GM21423 (cell line): Measurements from ENCODE around the gene SERPINB12.
A peak's percentile ranks its signal among the peaks of the same experiment; 100 is the strongest.

Experiments
- ATAC-seq: cut with Tn5 transposase; IDR thresholded peaks from one replicate; pipeline ENCODE4 v1.9.1; 2021; ENCODE audit warnings: mild to moderate bottlenecking, moderate library complexity; ENCODE audit not compliant: unreplicated experiment

SERPINB12 gene, protein sequence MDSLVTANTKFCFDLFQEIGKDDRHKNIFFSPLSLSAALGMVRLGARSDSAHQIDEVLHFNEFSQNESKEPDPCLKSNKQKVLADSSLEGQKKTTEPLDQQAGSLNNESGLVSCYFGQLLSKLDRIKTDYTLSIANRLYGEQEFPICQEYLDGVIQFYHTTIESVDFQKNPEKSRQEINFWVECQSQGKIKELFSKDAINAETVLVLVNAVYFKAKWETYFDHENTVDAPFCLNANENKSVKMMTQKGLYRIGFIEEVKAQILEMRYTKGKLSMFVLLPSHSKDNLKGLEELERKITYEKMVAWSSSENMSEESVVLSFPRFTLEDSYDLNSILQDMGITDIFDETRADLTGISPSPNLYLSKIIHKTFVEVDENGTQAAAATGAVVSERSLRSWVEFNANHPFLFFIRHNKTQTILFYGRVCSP

DNA sequence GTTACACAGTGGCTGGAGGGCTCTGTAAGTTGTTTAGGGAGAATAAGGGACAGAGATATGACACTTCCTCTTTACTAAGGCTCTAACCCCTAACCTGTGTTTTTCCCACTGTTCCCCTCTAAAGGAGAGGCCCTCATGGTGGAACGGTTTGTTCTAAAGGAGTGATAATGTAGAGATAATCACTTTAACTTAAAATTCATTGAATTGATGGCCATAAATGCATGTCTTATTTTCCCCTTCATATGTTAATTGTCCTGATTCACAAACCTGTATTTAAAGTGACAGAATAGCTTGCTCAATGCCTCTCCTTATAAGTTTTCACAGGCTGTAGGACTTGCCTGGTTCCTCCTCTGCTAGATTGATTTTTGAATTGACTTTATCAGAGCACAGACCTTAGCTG lies at the start of gene SERPINB12:
Gene SERPINB12, plus strand, starts transcription at position 301 of the 400 bp plus-strand sequence. CDS start 13,791 bp downstream, outside the sequence.
- ATAC-seq: no peak

DNA sequence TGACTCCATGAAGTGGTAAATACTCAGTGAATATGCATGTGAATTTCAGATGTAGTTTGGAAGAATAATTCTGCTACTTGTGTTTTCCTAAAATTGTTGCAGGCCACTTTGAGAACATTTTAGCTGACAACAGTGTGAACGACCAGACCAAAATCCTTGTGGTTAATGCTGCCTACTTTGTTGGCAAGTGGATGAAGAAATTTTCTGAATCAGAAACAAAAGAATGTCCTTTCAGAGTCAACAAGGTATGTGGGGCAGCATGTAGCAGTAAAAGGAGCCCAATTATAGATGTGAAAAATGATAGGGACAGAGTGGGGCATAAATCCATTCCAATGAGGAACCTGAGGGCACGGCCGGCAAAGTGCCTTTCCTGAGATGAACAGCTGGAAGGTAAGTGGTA lies 49.3 kb upstream of the SERPINB12 start:
- ATAC-seq: no peak

DNA sequence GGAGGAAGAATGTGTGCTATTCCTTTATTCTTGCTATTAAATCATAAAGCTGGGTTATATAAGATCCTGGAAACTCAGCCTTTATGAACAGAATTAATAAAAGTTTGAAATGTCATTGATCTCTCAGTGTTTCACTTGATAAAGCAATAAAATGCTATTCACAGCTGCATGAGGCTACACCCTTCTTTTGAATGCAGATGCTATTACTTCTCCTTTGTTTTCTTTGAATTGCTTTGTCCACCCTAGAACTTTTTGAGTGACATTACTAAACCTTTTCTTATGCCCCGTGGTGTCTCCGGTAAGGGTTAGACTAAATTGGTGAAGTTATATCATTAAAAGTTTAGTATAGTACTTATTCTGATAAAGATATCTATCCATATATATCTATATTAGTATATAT lies 46.5 kb upstream of the SERPINB12 start:
- no peak for ATAC-seq

DNA sequence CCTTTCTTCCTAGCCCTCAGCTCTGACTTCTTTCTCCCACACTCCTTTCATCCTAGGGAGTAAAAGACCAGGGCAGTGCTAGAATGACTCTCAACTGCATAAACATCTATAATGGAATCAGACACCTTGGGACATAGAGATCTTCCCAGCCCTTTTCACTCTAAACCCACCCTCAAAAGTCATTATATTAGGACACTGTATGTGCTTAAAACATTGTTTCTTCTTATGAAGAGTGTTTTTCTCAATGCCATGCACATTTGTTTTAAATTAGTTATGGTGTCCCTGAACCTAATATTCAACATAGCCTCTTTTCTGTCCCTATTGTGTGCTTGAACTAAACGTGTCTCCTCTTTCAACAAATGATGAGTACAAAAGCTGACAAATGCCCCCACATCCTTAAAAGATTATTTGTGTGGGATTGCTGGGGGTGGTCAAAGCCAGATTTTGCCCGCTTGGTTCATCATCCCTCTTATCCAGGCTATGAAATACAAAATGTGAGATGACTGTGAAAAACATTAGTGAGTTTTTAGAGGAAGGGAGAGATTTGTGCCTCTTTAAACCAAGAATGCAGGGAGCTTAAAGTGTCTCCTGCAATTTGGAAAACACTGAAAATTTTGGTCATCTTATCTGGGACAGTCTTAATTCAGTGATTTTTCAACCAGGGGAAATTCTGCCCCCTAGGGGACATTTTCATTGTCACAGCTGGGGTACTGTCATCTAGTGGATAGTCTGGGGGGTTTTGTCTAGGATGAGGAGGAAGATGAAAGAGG lies 36.4 kb upstream of the SERPINB12 start:
- no peak for ATAC-seq

DNA sequence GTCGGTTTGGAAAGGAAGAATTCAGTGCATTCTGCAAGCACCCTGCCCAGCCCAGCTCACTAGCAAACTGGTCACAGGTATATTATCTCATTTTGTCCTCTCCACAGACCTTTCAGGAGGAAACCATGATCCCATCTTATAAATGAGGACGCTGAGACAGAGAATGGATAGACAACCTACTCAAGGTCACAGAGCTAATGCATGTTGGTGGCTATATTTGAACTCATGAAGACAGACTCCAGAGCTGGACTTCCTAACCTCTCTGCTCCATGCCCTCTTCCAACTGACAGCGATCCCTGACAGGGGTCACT lies 35.9 kb upstream of the SERPINB12 start:
- ATAC-seq: no peak

DNA sequence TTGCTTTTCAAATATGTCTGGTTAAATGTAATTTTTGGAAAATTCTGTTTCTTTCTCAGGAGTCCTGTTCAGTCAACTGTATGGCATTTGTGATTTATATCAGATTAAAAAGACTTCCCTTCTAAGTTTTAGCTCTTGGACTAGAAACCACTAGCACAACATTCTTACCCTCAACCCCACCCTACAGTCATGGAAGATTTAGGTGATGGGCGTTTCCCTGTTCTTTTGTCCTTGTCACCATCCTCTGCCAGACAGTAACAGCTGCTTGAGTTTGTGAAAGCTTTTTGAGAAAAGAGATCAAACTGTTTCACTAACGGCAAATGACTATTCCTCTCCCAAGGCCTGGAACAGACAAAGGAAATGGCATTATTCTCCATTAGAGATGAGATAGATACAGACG lies 33.6 kb upstream of the SERPINB12 start:
- ATAC-seq: no peak

DNA sequence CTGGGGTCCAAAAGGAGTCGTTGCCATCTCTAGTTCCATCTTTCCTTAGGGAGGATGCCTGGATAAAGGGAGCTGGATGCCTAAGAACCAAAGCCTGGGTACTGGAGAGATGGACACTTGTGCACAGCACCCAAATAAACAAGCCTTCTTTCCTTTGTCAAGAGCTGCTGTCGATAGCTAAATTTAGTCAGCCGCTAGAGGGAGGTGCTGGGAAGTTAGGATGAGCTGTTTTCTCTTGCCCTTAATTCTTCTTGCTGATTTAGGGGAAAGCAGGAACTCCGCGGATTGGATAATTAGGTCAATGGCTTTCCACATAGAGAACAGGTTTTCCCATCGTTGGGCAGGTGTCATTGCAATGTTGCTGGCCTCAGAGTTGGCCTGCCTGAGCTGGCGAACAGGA lies 30.9 kb upstream of the SERPINB12 start:
- no peak for ATAC-seq

DNA sequence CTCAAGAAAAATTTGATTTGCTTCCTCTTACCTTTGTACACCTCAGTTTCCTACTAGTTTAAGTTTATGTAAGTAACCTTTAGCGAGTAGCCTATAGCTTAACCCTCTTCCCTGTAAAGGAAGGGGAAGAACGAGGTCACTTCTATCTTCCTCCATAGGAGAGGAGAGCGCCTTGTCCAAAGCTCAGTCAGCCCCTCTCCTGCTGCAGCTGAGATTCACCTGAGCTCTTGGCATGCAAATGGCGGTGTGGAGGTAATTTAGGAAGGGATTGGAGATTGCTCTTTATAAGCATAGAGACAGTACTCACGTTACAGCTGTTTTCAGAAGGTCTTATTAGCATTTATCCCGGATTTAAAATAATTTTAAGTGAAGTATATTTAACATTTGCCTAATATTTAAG lies 27.8 kb upstream of the SERPINB12 start:
- no peak for ATAC-seq

DNA sequence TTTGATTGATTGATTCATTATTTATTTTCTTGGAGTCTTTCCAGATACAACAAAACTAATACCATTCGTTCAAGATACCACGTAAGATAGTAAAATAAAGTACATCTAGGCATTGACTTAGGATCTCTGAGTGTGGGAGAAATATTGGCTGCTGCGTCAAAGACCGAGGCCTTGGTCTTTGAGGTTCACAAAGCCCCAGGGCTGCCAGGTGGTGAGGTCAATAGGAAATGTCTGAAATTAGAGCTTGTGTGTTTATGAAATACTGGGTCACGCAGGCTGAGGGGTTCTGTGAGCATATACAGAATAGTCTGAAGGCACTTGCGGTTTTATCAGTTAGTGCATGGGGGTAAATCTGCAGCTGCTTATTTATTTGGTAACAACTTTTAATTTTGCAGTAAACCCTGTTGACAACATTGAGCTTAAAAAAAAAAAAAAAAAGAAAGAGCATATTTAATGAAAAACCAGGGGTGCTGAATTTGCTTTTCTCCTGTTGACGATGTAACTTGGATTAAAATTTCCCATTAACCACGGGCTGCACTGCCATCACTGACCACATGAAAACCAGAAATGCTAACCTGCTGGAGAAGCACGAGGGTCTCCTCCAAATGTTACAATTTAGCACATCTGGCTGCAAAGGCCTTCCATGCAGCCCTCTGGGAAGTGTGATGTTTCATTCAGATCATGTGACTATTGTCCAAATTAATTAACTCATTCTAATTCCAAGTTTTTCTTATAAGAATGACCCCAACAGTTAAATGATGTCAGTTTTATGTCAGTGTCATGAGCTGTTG lies 27.1 kb upstream of the SERPINB12 start:
- no peak for ATAC-seq

DNA sequence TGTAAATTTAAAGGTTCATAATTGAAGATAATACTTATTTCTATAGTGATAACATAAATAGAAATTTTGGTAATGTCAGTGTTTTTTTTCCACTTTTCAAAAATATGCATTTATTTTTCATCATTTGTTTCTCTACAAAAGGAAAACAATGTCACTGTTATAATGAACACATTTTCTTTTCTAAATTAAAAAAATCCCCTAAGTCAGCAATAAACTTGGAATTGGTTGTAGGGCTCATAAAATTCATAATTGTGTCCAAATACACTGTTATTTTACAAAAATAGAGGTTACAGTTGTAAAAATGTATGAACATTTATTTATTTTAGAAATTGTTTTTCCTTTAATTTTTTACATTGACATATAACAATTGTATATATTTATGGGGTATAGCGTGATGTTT lies 26.4 kb upstream of the SERPINB12 start:
- ATAC-seq: no peak

DNA sequence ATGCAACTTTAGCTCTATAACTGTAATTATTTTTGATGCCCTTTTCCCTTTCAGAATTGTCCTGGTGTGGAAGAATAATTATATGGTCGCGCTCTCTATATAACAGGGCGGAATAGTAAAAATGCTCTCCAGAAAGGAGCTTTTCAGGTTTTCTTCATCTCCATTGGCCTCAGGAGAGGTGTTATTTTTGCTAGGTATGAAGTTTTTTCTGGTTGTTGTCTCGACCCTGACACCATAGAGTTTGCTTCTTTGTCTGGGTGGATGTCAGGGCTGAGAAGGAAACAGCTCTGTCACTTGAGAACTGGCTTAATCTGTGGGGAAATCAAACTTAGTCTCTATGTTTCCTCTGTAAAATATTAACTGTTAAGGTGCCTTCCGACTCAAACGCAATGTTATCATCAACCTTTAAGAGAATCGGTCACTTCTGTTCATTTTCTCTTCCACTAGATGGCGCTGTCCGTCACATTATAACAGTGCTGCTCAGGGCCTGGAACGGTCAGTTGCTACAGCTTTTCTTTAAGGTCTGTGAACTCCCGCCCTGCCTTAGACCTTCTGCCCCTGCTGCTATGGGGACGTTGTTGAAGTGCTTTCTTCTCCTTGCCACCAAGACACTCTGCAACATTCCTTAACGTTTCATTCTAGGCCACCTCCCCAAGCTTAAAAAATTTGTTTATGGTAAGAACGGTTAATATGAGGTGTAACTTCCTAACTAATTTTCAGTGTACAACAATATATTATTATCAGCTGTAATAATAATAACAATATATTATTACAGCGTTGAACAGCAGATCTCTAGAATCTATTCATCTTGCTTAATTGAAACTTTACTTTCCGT lies 23.8 kb upstream of the SERPINB12 start:
- ATAC-seq: peak; percentile 92

DNA sequence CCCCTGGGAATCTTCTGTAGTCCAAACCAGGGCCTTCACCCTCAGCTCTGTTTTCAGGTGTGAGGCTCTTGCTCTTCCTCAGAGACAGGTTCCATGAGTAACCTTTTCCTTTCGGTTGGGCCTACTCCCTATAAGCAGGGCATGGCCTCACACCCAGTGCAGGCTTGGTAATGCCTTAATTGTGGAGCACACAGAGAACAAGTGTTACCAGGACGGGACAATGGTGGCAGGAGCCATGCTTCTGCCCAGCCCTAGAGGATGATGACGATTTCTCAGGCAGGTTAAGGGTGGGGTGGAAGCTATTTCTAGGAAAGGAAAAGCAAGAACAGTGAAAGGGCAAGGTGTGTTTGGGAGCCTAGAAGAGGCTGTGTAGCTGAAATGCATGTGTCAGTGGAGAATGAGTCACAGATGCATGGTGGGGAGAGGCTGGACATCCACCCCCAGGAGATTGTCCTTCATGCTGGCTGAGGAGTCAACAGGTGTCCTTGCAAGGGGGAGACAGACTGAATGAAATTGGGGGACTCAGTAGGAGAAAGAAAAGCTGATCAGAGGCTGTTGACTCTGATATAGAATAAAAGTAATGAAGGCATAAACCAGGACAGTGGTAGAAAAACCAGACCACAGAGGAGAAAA lies 22.0 kb upstream of the SERPINB12 start:
- no peak for ATAC-seq

DNA sequence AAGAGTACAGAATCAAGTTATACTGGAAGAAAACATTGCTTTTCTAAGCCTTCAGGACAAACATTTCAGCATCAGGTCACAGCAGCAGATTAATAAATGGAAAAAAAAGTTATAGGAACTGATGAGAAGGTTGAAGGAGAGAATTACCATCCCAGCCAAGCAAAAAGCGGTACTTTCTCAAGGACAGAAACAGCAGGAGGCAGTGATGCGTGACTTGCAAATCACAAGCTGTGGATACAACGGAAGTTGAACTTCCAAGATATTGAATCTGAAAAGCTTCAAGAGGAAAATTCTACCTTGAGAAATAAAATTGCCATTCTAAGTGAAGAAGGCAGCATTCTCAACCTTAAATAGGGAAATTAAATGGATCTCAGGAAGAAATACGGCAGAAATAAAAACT lies 18.5 kb upstream of the SERPINB12 start:
- no peak for ATAC-seq

DNA sequence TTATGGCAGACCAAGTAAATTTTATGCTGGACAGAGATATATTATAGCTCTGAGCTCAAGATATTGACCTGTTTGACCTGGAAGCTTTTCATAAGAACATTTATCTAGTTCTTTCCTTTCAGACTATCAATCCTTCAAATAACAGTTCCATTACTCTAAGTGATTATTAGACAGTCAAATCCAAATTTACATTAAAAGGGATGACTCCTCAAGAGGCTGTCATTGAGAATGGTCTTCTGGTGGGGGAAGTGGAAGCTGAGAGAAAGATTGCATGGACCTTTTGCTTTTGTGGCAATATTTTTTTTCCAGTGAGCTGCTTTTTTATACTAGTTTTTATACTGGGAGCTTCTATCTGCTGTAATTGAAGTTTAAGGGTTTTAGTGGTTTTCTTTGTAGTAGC lies 14.9 kb upstream of the SERPINB12 start:
- no peak for ATAC-seq

DNA sequence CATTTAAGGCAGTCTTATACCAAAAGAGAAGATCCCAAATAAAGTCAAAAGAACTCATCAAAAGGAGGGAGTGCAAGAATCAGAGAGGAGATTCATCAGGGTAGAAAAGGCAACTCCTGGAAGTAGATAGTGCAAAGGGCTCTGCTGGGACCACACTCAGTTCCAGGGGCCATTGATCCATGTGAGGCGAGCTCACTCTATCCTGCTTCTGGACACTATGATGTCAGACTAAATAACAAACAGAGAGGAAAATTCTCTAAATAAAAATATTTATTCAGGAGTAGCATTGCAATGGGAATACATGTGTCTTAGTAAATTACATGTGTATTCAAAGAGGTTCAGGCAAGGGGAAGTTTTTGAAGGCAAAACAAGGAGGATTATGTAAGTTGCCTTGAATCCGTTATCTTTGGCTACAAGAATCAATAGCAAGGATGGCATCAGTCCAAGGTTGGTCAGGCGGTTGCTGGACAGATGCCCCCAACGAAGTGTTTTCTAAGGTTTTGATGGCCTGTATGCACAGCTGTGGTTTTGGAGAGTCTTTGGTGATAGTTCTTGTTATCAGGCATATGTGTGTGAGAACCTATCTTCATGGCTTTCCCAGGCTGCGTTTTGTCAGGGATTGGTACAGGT lies 13.2 kb upstream of the SERPINB12 start:
- no peak for ATAC-seq

DNA sequence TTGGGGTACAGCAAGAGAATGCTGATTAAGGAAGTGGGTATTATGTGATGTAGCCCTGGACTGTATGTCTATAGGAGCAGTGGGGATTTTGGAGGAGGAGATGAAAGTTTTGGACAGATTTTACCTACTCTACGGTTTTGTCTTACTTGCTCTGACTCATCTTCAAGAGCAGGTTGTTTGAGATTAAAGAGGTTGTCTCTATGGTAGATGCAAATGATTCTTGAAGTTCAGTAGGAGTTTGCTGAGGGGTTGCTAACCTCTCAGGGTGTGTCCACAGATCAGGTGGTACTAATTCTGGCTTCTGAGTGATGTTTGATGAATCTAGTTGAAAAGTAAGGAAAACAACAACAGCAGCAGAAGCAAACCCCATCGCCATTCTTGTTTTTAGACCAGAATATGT lies 9.7 kb upstream of the SERPINB12 start:
- no peak for ATAC-seq

DNA sequence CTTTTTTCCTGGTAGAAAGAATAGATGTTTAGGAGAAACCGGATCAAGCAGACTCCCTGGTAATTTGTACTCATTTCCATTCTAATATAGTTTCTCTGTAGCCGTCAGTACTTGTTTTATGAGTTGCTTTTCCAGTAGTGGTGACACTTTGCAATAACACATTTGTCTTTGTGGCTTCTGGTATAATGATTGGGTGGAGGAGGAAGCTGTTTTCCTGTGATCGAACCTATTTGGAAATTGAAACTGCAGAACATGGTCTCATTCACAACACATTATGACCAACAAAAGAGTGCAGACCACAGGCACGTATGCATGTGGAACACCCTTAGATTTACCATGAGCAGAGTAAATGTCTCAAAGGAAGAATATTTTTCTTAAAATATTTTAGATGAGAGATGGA lies 7.6 kb upstream of the SERPINB12 start:
- peak; percentile 42 for ATAC-seq

DNA sequence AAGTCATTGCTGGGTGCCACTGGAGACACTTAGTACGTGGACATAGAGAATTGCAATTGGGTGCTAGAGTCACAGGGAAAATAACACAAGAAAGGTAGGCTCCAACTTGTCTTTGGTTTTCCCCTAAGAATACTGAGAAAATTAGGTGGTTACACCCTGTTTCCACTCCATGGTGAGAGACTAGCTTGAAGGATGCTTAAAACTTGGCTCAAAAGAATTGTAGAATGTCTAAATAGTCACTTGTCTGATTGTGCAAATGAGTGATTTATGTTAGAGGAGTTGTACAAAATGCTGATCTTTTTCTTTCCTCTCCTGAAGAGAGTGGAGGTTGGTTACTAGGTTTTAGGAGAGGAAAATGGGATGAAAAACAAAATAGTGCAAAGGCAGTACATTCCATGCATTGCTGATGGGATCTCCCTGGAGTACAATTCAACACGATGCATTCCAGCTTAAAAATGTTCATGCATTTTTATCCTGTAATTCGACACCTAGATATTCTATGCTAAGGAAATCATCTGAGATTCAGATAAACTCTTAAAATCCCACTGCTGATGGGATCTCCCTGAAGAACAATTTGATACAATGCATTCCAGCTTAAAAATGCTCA lies 2.2 kb upstream of the SERPINB12 start:
- ATAC-seq: no peak

DNA sequence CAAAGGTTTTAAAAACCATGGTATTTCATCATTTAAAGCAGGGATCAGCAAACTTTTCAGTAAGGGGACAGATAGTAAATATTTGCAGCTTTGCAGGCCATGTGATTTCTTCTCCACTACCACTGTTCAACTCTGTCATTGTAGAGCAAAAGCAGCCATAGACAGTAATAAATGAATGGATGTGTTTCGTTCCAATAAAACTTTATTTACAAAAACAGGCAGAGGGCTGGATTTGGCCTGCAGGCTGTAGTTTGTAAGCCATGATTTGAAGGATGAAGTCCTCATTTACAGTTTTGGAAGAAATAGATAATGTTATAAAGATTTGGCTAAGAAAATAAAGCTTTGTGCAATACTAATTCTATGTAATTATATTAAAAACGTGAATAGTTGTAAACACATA lies 1.8 kb downstream of the SERPINB12 start:
- ATAC-seq: no peak
